Activated T-cell treated with anti-CD3 and anti-CD28 coated beads for 1 hour (primary cell): Measurements from ENCODE around the gene TRIP11.

Experiments used
- DNase-seq: peaks from one replicate; pipeline ENCODE4 v3.0.0-alpha.2; 2020; ENCODE audit warnings: low read depth

Gene TRIP11

GRCh38 chr14:92010644-92011043 is 29.2 kb downstream of the TRIP11 start:
- no peak for DNase-seq

DNA sequence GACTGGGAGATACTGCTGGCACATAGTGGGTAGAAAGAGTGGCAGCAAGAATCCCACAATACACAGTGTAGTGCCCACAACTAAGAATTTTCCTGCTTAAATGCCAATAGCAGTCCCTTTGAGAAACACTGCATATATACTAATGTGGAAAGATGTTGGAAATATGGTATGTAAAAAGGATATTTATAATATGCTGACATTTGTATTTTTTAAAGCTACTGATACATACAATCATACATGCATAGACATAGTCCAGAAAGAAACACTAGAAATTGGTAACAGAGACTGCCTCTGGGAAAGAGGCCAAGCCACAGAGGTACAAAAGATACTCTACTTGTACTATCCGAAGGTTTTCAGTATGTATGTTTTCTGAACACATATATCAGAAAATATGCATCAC is 30.3 kb downstream of the TRIP11 start:
- DNase-seq, result no peak

DNA sequence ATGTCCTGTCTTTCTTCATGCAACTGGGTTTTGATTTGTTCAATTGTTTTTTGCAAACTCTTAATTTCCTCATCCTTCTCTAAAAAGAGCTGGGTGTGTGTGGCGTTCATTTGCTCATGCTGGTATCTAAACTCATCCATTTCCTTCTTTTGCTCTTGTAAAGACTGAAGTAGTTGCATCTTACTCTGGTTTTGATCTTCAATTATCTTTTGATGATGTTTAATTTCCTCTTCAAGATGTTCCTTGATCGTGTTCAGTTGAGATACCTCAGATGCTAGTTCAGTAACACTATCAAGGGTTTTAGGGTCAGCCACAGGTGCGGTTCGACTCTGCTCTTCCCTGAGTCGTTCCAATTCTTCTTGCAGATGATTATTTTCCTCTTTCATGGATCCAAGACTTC is 34.8 kb downstream of the TRIP11 start:
- DNase-seq, result no peak

DNA sequence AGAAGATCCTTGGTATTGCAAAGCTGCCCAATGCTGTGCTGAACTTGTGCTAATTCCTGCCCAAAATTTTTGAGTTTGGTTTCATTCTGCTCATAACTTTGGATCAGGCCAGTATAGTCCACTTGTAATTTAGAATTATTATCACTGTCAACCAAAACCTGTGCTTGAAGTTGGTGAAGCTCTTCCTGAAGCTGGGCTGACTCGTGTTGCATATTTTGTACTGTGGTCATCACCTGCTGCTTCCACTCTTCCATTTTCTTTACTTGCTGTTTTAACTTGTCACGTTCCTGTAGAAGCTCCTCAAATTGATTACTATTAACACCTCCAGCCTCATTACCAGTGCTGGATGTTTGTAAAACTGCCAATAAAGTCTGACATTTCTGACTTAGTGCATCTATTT is 35.8 kb downstream of the TRIP11 start:
- DNase-seq, result no peak

DNA sequence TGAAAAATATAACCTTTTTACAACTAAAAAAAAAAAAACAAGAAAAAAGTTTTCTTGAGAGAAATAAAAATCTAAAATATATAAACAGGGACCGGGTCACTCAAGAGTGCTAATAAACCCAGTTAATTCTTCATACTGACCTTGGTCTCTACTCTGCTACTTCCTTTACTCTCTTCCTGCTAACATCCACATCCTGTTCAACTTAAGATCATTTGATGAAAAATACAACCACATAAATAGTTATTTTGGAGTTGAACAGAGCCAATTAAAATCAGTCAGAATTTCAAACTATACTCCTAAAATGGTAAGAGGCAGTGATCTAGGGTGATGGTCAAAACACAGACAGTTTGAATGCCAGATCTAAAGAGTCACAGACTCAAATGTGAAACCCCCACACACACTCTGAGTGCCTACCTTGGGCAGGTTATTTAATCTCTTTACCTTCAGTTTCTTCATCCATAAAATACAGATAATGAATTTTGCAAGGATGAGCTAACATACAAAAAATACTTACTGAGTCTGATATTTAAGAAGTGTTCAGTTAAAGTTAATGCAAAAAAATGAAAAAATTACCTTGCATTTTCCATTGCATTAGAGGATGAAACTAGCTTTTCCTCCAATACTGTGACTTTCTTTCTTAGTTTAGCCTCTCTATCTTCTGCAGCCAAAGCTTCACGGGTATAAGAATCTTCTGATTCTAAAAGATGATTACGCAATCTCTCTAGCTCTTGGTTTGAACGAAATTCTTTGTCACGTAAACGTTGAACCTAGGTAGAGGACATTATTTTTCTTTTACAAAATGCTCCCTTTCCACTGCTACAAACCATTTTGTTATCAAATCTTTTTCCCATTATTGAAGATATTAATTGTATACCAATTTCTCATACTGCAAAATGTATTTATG is 40.9 kb downstream of the TRIP11 start:
- no peak for DNase-seq

DNA sequence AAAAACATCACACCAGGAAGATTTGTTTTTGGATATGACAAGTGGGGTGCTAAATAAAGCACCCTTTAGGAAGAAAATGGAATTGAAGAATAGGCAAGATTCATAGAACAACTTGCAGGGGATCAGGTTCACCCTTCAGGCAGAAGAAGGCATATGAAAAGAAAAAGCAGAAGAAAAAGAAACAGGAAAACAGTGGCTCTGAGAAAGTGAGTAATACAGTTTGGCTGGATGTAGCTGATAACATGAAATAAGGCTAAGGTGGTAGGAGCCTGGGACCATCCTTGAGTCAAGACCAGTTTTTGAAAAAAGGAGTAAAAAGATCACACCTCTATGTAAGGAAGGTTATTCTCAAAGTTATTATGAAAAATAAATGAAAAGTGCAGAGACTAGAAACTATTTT is 42.4 kb downstream of the TRIP11 start:
- no peak for DNase-seq

DNA sequence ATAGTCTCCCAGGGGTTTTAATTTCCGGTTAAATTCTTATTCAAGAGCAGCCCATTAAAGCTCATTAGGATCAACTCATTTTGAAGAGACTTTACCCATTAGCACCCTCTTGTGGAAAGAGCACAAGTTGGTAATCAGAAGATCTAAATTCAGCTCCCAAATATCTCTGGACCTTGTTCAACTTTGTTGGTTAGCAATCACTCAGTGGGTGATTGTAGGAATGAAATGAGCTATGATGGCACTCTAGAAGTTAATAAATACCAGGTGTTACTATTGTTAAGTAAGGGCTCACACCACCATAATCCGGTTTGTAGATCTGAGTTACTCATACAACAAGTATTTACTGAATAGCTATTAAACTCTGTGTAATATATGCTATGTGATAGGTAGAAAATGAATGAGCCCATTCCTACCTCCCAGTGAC is 42.9 kb downstream of the TRIP11 start:
- DNase-seq, result no peak

DNA sequence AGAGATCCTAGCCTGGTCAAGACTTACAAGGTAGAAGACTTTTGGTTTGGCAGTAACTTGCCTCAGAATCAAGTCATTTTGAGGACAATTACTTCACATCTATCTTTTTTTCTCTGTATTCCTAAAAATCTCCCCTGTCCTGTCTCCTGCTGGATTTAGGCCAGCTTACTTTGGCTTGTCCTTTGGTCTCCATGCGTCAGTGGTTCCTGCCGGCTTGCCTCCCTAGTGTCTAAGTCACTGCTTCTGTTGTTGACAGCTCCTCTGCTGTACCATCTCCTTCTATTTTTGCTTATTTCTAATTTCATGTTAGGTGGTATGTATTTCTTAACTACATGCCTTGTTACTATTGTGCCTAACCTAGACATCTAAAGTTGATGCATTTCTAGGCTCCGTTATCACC is 52.7 kb downstream of the TRIP11 start:
- DNase-seq, result no peak

DNA sequence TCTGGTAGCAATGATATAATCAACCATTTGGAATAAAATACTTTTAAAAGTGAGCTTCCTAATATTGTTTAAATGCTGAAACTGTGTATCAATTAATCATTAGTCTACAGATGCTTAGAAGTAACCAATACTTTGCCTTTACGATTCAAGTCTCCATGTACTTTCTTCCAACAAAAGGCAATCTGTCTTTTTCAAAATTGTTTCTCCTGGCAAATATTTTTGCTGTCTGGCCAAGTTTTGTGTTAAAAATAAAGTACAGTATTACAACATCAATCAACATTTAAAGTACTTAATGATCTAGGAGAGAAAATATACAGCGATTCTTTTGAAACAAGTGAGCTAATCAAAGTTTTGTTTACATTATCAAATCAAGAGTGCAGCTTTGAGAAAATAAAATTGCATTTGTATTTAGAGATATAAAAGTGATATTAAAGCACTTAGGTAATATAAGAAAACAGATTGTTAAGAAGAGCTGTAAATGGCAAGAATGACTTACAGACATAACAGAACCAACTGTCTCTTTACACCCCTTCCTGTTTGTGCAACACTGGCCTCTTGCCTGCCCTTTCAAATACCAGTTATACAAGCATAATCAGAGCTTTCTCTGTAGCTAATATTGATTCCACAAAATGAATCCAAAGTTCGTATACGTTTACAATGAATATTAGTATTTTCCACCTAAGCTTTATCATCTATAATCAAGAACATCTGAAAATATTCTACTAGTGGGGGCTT is 54.2 kb downstream of the TRIP11 start:
- no peak for DNase-seq

DNA sequence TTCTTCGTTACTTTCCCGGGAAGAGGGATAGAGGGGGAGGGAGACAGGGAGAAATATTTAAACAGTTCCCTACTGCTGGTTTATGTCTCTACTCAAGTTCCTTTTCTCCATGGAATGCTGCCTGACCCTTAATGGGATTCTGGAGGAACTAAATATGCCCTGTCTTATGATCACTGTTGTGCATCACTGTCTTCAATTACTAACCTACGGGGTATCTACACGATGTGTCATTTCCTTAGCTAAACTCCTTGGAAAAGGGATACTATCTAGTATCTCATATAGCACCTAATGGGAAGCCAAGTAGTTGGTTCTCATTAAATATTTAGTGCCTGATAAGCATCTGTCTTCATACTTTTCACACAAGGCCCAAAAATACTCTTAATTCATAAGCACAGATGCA is 54.9 kb downstream of the TRIP11 start:
- DNase-seq, result no peak

DNA sequence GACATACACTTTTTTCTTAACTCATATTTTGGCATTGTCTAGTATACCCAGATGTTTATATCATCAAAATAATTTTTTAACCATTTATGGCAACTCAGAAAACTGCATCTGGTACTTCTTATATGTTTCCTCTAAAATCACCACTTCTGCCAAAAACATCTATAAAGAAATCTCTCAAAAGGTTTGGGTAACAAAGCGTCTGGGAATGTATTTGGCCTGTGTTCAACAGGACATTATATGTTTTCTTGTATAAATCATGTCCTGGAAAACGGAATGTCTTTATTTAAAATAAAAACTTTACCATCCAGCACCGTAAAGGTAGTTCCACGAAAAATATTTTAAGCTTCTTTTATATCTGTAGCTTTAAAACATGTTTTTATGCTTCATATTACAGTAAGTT is 56.3 kb downstream of the TRIP11 start:
- DNase-seq, result no peak

DNA sequence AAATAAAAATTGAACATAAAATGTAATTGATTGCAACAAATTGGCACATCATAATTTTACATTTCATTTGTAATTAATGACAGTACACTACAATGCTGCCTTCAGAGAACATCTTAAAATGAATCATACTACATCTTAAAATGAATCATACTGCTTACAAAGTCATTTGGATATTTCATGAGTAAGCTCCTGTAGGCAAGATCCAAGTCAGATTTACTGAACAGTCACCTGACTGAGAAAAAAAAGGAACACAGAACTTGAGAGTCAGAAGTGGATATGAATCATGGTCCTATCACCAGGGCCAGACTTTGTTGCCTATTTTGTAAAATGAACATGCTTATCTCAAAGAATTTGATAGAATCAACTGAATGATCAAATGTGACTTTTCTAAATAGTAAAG is 59.7 kb downstream of the TRIP11 start:
- DNase-seq, result no peak

- DNase-seq, result no peak
These were observed 62.0 kb downstream of the TRIP11 start for GRCh38 chr14:91977884-91978283.

DNA sequence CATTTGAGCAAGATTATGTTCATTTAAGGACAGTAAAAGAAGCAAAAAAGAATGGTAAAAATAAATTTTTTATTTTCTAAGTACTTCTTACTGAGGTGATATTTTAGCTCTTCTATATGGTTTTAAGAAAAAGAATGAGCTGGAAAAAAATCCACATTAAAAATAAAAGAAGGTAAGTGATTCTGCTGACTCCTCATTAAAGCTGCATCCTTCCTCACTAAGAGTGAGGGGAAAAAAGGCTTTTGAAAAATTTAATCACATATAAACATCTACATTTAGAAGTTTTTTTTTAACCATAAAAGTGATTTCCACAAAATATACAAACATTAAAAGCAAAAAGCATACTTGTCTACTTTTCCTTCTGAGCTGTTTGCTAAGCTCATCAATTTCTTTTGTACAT is 64.1 kb downstream of the TRIP11 start:
- no peak for DNase-seq

- DNase-seq, result no peak
These were observed 68.6 kb downstream of the TRIP11 start for GRCh38 chr14:91971188-91971778.

- DNase-seq, result no peak
These were observed 71.6 kb downstream of the TRIP11 start for GRCh38 chr14:91968280-91968679.

DNA sequence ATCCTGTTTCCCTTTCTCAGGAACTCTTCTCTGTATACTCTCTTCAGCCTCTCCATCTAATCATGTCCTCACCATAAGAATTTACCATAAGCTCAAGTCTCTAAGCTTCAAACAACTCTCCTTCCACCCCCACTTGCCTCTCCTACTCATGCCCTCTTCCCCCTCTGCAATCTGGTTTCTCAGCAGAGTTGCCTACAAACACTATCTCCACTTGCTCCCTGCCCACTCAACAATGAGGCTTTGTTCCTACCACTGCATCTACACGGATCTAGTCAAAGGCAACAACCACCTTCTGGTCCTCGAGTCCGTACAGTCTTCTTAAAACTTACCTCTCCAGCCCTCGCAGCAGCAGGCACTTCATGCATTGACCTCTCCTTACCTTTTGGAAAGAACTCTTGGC is 75.1 kb downstream of the TRIP11 start:
- no peak for DNase-seq

DNA sequence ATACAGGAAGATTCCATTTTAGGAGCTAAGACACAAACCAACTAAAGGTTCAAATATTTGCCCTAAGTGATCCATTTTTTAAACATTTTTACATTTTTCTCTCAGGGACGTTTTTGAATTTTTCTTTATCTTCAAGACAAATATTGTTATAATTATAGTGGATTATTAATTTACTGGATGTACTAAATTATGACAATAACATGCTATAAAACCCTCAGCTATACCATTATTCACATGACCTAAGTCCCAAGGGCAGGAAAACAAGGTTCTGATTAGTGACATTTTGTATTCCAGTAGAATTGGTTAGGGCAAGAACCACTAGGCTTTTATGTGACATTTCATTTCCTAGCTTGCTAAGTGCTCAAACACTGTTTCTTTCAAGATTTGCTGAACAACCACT is 75.8 kb downstream of the TRIP11 start:
- no peak for DNase-seq

DNA sequence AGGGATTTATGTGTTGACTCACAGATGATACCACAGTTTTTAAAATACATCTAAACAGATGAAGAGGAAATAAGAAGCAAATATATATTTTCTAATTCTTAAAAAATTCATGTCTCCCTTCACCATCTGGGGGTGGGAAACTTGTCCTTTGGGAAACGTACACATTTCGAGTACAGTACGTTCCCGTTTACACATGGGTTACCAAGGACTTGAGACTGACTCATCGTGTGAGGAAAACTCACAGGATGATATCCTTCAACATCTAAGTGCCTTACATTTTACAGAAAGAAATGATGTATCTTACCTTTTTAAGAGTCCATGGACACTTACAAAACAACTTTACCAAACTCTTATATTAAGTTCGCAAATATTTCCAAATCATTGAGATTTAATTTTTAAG is 76.4 kb downstream of the TRIP11 start:
- no peak for DNase-seq

DNA sequence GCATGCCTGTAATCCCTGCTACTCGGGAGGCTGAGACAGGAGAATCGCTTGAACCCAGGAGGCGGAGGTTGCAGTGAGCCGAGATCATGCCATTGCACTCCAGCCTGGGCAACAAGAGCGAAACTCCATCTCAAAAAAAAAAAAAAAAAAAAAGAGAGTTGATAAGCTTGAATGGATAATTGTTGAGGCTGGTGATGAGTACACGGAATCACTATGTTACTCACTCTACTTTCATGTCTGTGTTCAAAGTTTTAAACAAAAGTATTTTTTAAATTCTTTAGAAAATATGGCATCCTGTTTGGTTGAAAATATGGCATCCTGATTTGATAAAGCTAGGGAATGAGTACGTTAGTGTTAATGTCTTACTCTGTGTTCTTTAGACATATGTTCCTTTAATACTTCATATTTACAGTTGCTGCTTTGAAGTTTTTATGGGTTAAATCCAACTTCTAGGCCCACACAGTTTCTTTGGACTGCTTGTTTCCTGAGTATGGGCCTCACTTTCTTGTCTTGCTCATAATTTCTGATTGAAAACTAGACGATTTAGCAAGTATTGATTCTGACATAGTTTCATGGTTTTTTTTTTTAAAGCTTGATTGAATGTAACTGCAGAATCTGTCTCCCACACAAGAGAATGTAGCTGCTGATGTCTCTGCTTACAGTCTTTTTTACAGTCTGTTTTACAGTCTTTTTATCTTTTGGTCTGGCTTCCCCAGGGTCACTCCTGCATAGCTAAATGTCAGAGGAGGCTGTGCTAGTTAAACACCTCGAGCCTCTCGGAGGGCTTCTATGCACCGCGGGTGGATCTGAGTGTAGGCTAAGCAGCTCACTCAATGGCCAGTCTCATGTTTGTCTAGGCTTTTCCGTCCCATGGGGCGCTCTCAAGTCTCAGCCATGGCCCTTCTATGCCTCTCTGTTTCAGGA is 78.3 kb downstream of the TRIP11 start:
- no peak for DNase-seq

GRCh38 chr14:91957876-91958313 is 82.0 kb downstream of the TRIP11 start:
- no peak for DNase-seq

DNA sequence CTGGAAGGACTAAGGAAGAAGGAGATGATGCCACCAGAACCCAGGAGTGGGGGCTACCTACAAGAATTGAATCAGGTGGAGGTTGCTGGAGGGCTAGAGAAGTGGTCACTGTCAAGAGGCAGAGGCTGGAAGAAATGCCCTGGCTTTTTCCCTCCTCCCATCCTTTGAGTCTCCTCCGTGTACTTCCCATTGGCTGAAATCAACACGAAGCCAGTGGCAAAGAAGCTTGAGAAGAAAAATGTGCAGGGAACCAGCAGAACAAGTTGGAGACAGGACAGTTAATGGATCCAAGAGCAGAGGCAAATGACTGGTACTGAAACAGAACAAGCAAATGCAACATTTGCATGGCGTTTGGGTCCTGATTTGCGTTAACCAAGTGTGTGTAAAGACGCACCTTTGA is 83.2 kb downstream of the TRIP11 start:
- no peak for DNase-seq
